Activated CD4-positive, alpha-beta T cell treated with anti-CD3 and anti-CD28 coated beads for 36 hours (primary cell): ENCODE results near the gene PHYHIPL. TPM values are rescaled to one million over a fixed set of nuclear protein-coding genes. Genes with fewer than 3 reads are reported as not detected.

Experiments
- ATAC-seq: fragments of 200-7000 bp; cut with Tn5 transposase; one replicate; pipeline ENCODE4 v1.10.0; 2021; ENCODE audit warnings: mild to moderate bottlenecking, moderate library complexity
- CTCF ChIA-PET: fragments of 350-600 bp; sonication (Branson Sonifier 250); formaldehyde crosslinking; loops from one replicate; lab custom pipeline; 2021; ENCODE audit warnings: antibody characterized with exemption; lab: Charles Lee
- POLR2A ChIA-PET: fragments of 350-600 bp; sonication (Branson Sonifier 250); formaldehyde crosslinking; loops from one replicate; lab custom pipeline; 2021; ENCODE audit warnings: antibody characterized with exemption, inconsistent platforms; lab: Charles Lee
- DNase-seq: peaks from one replicate; pipeline ENCODE4 v3.0.0-alpha.2; 2020
- H3K27ac Mint-ChIP-seq: one replicate; pipeline ENCODE4 v1.8.0; 2021; ENCODE audit warnings: mixed read lengths
- H3K27me3 Mint-ChIP-seq: one replicate; pipeline ENCODE4 v1.8.0; 2021; ENCODE audit warnings: mixed read lengths
- H3K36me3 Mint-ChIP-seq: one replicate; pipeline ENCODE4 v1.8.0; 2021; ENCODE audit warnings: low read depth, mixed read lengths
- H3K4me1 Mint-ChIP-seq: one replicate; pipeline ENCODE4 v1.8.0; 2021; ENCODE audit warnings: mixed read lengths
- H3K4me3 Mint-ChIP-seq: one replicate; pipeline ENCODE4 v1.8.0; 2021; ENCODE audit warnings: mild to moderate bottlenecking, moderate library complexity, mixed read lengths
- H3K9me3 Mint-ChIP-seq: one replicate; pipeline ENCODE4 v1.8.0; 2021; ENCODE audit warnings: low read depth, mixed read lengths
- intact Hi-C, 2 experiments: fragments of 100-400 bp; cut with DNase I in 1 of 2; cut with micrococcal nuclease in 1 of 2; formaldehyde crosslinking; loops; one replicate each; pipeline versions ENCODE4 v1.14.2 to v1.15.1; 2022 to 2024; cut with DNase I, micrococcal nuclease
- total RNA-seq, 2 experiments: library from RNA; stranded (reverse); gene quantifications; one replicate each; pipeline ENCODE4 v1.2.3, GENCODE V29; 2021

The PHYHIPL gene
- total RNA-seq, 2 experiments from 2014 or later, result not detected

- CTCF ChIA-PET, result interaction anchor here (0.6 kb wide), 1 partner anchor 181 kb away, joined by 3 read pairs; no protein-coding TSS in a partner anchor
- H3K36me3 Mint-ChIP-seq, result no peaks in the 10 kb centered on the region
Observed at GRCh38 chr10:59167512-59167911, 8.9 kb upstream of the PHYHIPL start.

GRCh38 chr10:59172567-59172966 is 3.9 kb upstream of the PHYHIPL start:
- H3K27ac Mint-ChIP-seq, result no peak overlapping the region
- intact Hi-C loops, result no loop called here
- CTCF ChIA-PET, result no interaction called here
- H3K27me3 Mint-ChIP-seq, result peaks cover 12% of the 10 kb centered on the region
- DNase-seq (no peak), ATAC-seq (no peak)
- H3K4me1 Mint-ChIP-seq, result peaks cover 5% of the 10 kb centered on the region
- H3K36me3 Mint-ChIP-seq, result no peaks in the 10 kb centered on the region
- no peaks in the 10 kb centered on the region for H3K9me3 Mint-ChIP-seq
- POLR2A ChIA-PET, result no interaction called here
- no peak overlapping the region for H3K4me3 Mint-ChIP-seq

More at GRCh38 chr10:59167512-59167911, 8.9 kb upstream of the PHYHIPL start:
- POLR2A ChIA-PET, result no interaction called here
- Mint-ChIP-seq H3K27me3 (no peaks in the 10 kb centered on the region), H3K27ac (no peak overlapping the region), H3K9me3 (no peaks in the 10 kb centered on the region), H3K4me1 (no peaks in the 10 kb centered on the region), H3K4me3 (no peak overlapping the region)
- intact Hi-C loops, result no loop called here
- no peak for ATAC-seq
- DNase-seq, result no peak

- H3K27ac Mint-ChIP-seq, result no peak overlapping the region
- POLR2A ChIA-PET, result no interaction called here
- no peak for DNase-seq
- intact Hi-C loops, result no loop called here
- no peak for ATAC-seq
- H3K36me3 Mint-ChIP-seq, result no peaks in the 10 kb centered on the region
- H3K9me3 Mint-ChIP-seq, result no peaks in the 10 kb centered on the region
- peaks cover 5% of the 10 kb centered on the region for H3K4me1 Mint-ChIP-seq
- H3K27me3 Mint-ChIP-seq, result peaks cover 15% of the 10 kb centered on the region
- CTCF ChIA-PET, result no interaction called here
- no peak overlapping the region for H3K4me3 Mint-ChIP-seq
Observed at GRCh38 chr10:59173414-59173813, 3.0 kb upstream of the PHYHIPL start.

- Mint-ChIP-seq H3K36me3 (no peaks in the 10 kb centered on the region), H3K4me1 (peaks cover 5% of the 10 kb centered on the region), H3K27ac (no peak overlapping the region), H3K27me3 (peaks cover 15% of the 10 kb centered on the region), H3K9me3 (no peaks in the 10 kb centered on the region), H3K4me3 (no peak overlapping the region)
- ChIA-PET POLR2A (no interaction called here), CTCF (no interaction called here)
- DNase-seq (no peak), ATAC-seq (no peak)
- intact Hi-C loops, result no loop called here
Observed at GRCh38 chr10:59175538-59176240, 754 bp upstream of the PHYHIPL start.

GRCh38 chr10:59177031-59177797 is 771 bp downstream of the PHYHIPL start:
- CTCF ChIA-PET, result no interaction called here
- H3K4me1 Mint-ChIP-seq, result peaks cover 5% of the 10 kb centered on the region
- no peaks in the 10 kb centered on the region for H3K36me3 Mint-ChIP-seq
- peaks cover 15% of the 10 kb centered on the region for H3K27me3 Mint-ChIP-seq
- no peak overlapping the region for H3K27ac Mint-ChIP-seq
- no peak for ATAC-seq
- intact Hi-C loops, result no loop called here
- H3K9me3 Mint-ChIP-seq, result no peaks in the 10 kb centered on the region
- no peak overlapping the region for H3K4me3 Mint-ChIP-seq
- DNase-seq, result peak; percentile 4
- POLR2A ChIA-PET, result no interaction called here

- H3K27me3 Mint-ChIP-seq, result peaks cover 15% of the 10 kb centered on the region
- ChIA-PET POLR2A (no interaction called here), CTCF (no interaction called here)
- ATAC-seq (no peak), DNase-seq (no peak)
- peaks cover 5% of the 10 kb centered on the region for H3K4me1 Mint-ChIP-seq
- intact Hi-C loops, result no loop called here
- H3K9me3 Mint-ChIP-seq, result no peaks in the 10 kb centered on the region
- H3K27ac Mint-ChIP-seq, result no peak overlapping the region
- H3K36me3 Mint-ChIP-seq, result no peaks in the 10 kb centered on the region
- no peak overlapping the region for H3K4me3 Mint-ChIP-seq
Observed at GRCh38 chr10:59177836-59178235, 1.4 kb downstream of the PHYHIPL start.

GRCh38 chr10:59179068-59179467 is 2.6 kb downstream of the PHYHIPL start:
- ChIA-PET CTCF (no interaction called here), POLR2A (no interaction called here)
- Mint-ChIP-seq H3K27ac (no peak overlapping the region), H3K27me3 (peaks cover 15% of the 10 kb centered on the region), H3K4me1 (peaks cover 5% of the 10 kb centered on the region), H3K4me3 (no peak overlapping the region), H3K36me3 (no peaks in the 10 kb centered on the region), H3K9me3 (no peaks in the 10 kb centered on the region)
- ATAC-seq (no peak), DNase-seq (no peak)
- intact Hi-C loops, result no loop called here

- no peak overlapping the region for H3K4me3 Mint-ChIP-seq
- peaks cover 5% of the 10 kb centered on the region for H3K4me1 Mint-ChIP-seq
- peaks cover 12% of the 10 kb centered on the region for H3K27me3 Mint-ChIP-seq
- ATAC-seq, result no peak
- H3K9me3 Mint-ChIP-seq, result no peaks in the 10 kb centered on the region
- H3K36me3 Mint-ChIP-seq, result no peaks in the 10 kb centered on the region
- POLR2A ChIA-PET, result no interaction called here
- no peak for DNase-seq
- CTCF ChIA-PET, result no interaction called here
- intact Hi-C loops, result loop anchor here (2.0 to 5.0 kb wide), 2 partner anchors 228 kb away; no protein-coding TSS in a partner anchor
- no peak overlapping the region for H3K27ac Mint-ChIP-seq
Observed at GRCh38 chr10:59180689-59181270, 4.3 kb downstream of the PHYHIPL start.

- H3K4me3 Mint-ChIP-seq, result no peak overlapping the region
- no peaks in the 10 kb centered on the region for H3K36me3 Mint-ChIP-seq
- H3K4me1 Mint-ChIP-seq, result peaks cover 5% of the 10 kb centered on the region
- POLR2A ChIA-PET, result no interaction called here
- CTCF ChIA-PET, result no interaction called here
- intact Hi-C loops, result loop anchor here (2.0 to 5.0 kb wide), 2 partner anchors 229 kb away; no protein-coding TSS in a partner anchor
- H3K27ac Mint-ChIP-seq, result no peak overlapping the region
- H3K27me3 Mint-ChIP-seq, result peaks cover 8% of the 10 kb centered on the region
- ATAC-seq, result no peak
- H3K9me3 Mint-ChIP-seq, result no peaks in the 10 kb centered on the region
- no peak for DNase-seq
Observed at GRCh38 chr10:59181668-59182067, 5.2 kb downstream of the PHYHIPL start.

GRCh38 chr10:59190332-59190731 is 13.9 kb downstream of the PHYHIPL start:
- Mint-ChIP-seq H3K4me1 (no peaks in the 10 kb centered on the region), H3K36me3 (no peaks in the 10 kb centered on the region), H3K9me3 (peaks cover 3% of the 10 kb centered on the region), H3K4me3 (no peak overlapping the region), H3K27ac (no peak overlapping the region), H3K27me3 (no peaks in the 10 kb centered on the region)
- POLR2A ChIA-PET, result no interaction called here
- intact Hi-C loops, result no loop called here
- no peak for ATAC-seq
- CTCF ChIA-PET, result no interaction called here
- no peak for DNase-seq

- ATAC-seq, result no peak
- peaks cover 10% of the 10 kb centered on the region for H3K9me3 Mint-ChIP-seq
- H3K27ac Mint-ChIP-seq, result no peak overlapping the region
- no peak overlapping the region for H3K4me3 Mint-ChIP-seq
- H3K27me3 Mint-ChIP-seq, result peaks cover 4% of the 10 kb centered on the region
- POLR2A ChIA-PET, result no interaction called here
- H3K36me3 Mint-ChIP-seq, result no peaks in the 10 kb centered on the region
- no peaks in the 10 kb centered on the region for H3K4me1 Mint-ChIP-seq
- CTCF ChIA-PET, result no interaction called here
- DNase-seq, result no peak
- intact Hi-C loops, result no loop called here
Observed at GRCh38 chr10:59206204-59206720, 29.8 kb downstream of the PHYHIPL start.
